ENCODE data around the gene FKBP2.

Gene FKBP2

GRCh38 chr11:64264371-64264852, 23.5 kb downstream of the FKBP2 start:
- DNase-seq (ENCODE audit: insufficient read length, low spot score), result no peak
- no peak for FAIRE-seq
- no peak for TF ChIP-seq CTCF (IDR thresholded peaks at IDR 0.05; ENCODE audit: insufficient read depth, missing control alignments)

GRCh38 chr11:64265176-64266160, 24.6 kb downstream of the FKBP2 start:
- no peak for TF ChIP-seq CTCF (IDR thresholded peaks at IDR 0.05; ENCODE audit: insufficient read depth, missing control alignments)
- DNase-seq (ENCODE audit: insufficient read length, low spot score) (no peak), FAIRE-seq (no peak)

- DNase-seq (ENCODE audit: insufficient read length, low spot score) (no peak), FAIRE-seq (no peak)
- no peak for TF ChIP-seq CTCF (IDR thresholded peaks at IDR 0.05; ENCODE audit: insufficient read depth, missing control alignments)
Measured at GRCh38 chr11:64266339-64266738, 25.4 kb downstream of the FKBP2 start.

- DNase-seq (ENCODE audit: insufficient read length, low spot score), result no peak
- TF ChIP-seq CTCF (IDR thresholded peaks at IDR 0.05; ENCODE audit: insufficient read depth, missing control alignments), result no peak
- no peak for FAIRE-seq
Measured at GRCh38 chr11:64267207-64267945, 26.5 kb downstream of the FKBP2 start.

GRCh38 chr11:64268025-64268892, 27.4 kb downstream of the FKBP2 start:
- FAIRE-seq, result no peak
- TF ChIP-seq CTCF (IDR thresholded peaks at IDR 0.05; ENCODE audit: insufficient read depth, missing control alignments), result no peak
- no peak for DNase-seq (ENCODE audit: insufficient read length, low spot score)

- no peak for FAIRE-seq
- no peak for DNase-seq (ENCODE audit: insufficient read length, low spot score)
- TF ChIP-seq CTCF (IDR thresholded peaks at IDR 0.05; ENCODE audit: insufficient read depth, missing control alignments), result no peak
Measured at GRCh38 chr11:64268893-64269539, 28.1 kb downstream of the FKBP2 start.

All from D721Med (cell line).